ENCODE results near the gene KCNRG. TPM values are rescaled to one million over a fixed set of nuclear protein-coding genes. Genes with fewer than 3 reads are reported as not detected.

Gene KCNRG
- total RNA-seq, 1 experiment from 2014 or later = 0.15 TPM

DNA sequence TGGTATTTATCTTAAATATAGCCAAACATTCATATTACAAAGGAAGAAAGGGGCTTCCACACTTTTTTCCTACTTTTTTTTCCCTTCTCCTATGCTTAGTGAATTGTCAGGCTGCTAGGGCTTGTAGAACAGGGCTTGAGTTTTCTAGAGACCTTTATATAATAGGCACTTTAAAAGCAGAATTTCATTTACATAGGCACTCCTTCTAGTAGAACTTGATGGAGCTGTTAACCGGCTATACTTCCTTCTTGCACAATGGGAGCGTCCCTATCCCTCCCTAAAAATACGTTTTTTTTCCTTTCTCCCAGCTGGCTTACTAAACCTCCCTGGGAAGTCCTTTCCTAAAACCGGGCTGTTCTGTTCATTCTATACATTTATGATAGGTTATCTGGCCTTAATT, 17.3 kb upstream of the KCNRG start:
- H3K4me3 ChIP-seq (ENCODE audit: low read length) = peak overlapping the region; percentile 95
- ChIA-PET CTCF (interaction anchor here (0.5 to 1.5 kb wide), 12 partner anchors 16 to 914 kb away, joined by 3 to 15 read pairs (median 4); partner anchors contain the start of gene SPRYD7), POLR2A (ENCODE audit: unreplicated experiment) (interaction anchor here (0.5 to 0.7 kb wide), 5 partner anchors 17 to 945 kb away, joined by 3 to 6 read pairs (median 4); no protein-coding TSS in a partner anchor)
- H3K36me3 ChIP-seq (ENCODE audit: low read depth, low read length) = peaks cover 5% of the 10 kb centered on the region; the same call in 1 of the 2 replicates
- H3K4me2 ChIP-seq (ENCODE audit: low read length) = peak overlapping the region; percentile 89
- H4K20me1 ChIP-seq (ENCODE audit: low read length) = peaks cover 8% of the 10 kb centered on the region
- no peaks in the 10 kb centered on the region for H3K27me3 ChIP-seq (ENCODE audit: low read length)
- H3K9me3 ChIP-seq (ENCODE audit: low read length) = no peaks in the 10 kb centered on the region
- no peak overlapping the region for H2AFZ ChIP-seq (ENCODE audit: low read length)
- no TSS peak for BruUV-seq (replicated peaks)
- no peaks in the 10 kb centered on the region for H3K9me2 ChIP-seq (replicated peaks; ENCODE audit: low read length)
- H3K27ac ChIP-seq (ENCODE audit: low read length) = 0 out of 2 replicates have a peak overlapping the region, but pooled peaks have one; percentile 89
- H3K9ac ChIP-seq (ENCODE audit: low read length) = peak overlapping the region; percentile 97
- TF ChIP-seq EZH2 (IDR thresholded peaks at IDR 0.05; ENCODE audit: low read length, unreplicated experiment) (no peak), EZH2phosphoT487 (IDR thresholded peaks at IDR 0.05; ENCODE audit: borderline replicate concordance, low read length) (no peak)
- TF ChIP-seq, protein P1, sequence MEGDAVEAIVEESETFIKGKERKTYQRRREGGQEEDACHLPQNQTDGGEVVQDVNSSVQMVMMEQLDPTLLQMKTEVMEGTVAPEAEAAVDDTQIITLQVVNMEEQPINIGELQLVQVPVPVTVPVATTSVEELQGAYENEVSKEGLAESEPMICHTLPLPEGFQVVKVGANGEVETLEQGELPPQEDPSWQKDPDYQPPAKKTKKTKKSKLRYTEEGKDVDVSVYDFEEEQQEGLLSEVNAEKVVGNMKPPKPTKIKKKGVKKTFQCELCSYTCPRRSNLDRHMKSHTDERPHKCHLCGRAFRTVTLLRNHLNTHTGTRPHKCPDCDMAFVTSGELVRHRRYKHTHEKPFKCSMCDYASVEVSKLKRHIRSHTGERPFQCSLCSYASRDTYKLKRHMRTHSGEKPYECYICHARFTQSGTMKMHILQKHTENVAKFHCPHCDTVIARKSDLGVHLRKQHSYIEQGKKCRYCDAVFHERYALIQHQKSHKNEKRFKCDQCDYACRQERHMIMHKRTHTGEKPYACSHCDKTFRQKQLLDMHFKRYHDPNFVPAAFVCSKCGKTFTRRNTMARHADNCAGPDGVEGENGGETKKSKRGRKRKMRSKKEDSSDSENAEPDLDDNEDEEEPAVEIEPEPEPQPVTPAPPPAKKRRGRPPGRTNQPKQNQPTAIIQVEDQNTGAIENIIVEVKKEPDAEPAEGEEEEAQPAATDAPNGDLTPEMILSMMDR (conservative IDR thresholded peaks at IDR 0.05; ENCODE audit: low read depth, low read length) = no peak
- H3K79me2 ChIP-seq (ENCODE audit: low read length) = peaks cover 37% of the 10 kb centered on the region
- no peaks in the 10 kb centered on the region for H3F3A ChIP-seq (ENCODE audit: low read length, unreplicated experiment)
- intact Hi-C loops (cut with micrococcal nuclease) = loop anchor here (1.0 to 5.0 kb wide), 3 partner anchors 84 to 914 kb away; no protein-coding TSS in a partner anchor
- DNase-seq (peak; percentile 18), ATAC-seq (no peak)
- peaks cover 23% of the 10 kb centered on the region for H3K4me1 ChIP-seq (ENCODE audit: insufficient read depth, low read length)

DNA sequence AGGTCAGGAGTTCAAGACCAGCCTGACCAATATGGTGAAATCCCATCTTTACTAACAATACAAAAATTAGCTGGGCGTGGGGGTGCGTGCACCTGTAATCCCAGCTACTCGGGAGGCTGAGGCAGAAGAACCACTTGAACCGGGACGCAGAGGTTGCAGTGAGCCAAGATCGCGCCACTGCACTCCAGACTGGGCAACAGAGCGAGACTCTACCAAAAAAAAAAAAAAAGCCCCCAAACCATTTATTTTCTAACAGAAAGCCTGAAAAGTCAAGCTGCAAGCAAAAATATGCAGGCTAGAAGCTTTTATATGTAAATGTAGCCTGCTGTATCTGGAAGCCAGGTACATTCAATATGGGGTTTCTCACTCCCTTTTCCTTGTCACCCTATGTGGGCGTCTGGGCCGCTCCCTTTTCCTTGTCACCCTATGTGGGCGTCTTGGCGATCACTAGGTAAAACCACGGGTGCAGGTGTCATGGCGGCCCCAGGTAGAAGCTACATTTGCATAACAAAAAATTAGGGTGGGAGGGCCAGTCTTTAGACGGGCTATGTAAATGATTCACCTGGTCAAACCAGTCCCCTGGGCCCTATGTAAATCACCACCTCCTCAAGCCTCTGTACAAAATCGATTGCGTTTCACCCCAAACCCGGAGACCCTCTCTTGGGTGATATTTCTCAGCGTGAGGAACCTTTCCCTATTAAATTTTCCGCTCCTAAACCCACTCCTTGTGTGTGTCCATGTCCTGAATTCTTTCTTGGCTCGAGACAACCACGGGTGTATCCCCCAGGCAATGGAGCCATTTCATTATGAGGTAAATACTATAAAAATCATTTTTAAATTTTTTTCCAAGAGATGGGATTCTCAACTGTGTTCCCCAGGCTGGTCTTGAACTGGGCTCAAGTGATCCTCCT, 16.3 kb upstream of the KCNRG start:
- Histone ChIP-seq H4K20me1 (ENCODE audit: low read length) (peaks cover 8% of the 10 kb centered on the region), H3F3A (ENCODE audit: low read length, unreplicated experiment) (no peaks in the 10 kb centered on the region), H2AFZ (ENCODE audit: low read length) (no peak overlapping the region), H3K4me1 (ENCODE audit: insufficient read depth, low read length) (peaks cover 23% of the 10 kb centered on the region), H3K9ac (ENCODE audit: low read length) (no peak overlapping the region), H3K9me2 (replicated peaks; ENCODE audit: low read length) (no peaks in the 10 kb centered on the region), H3K27me3 (ENCODE audit: low read length) (no peaks in the 10 kb centered on the region), H3K27ac (ENCODE audit: low read length) (no peak overlapping the region), H3K9me3 (ENCODE audit: low read length) (no peaks in the 10 kb centered on the region), H3K4me3 (ENCODE audit: low read length) (peak overlapping the region; percentile 95), H3K79me2 (ENCODE audit: low read length) (peaks cover 46% of the 10 kb centered on the region), H3K4me2 (ENCODE audit: low read length) (peak overlapping the region; percentile 89), H3K36me3 (ENCODE audit: low read depth, low read length) (peaks cover 8% of the 10 kb centered on the region; the same call in 1 of the 2 replicates)
- no TSS peak for BruUV-seq (replicated peaks)
- no peak for TF ChIP-seq EZH2 (IDR thresholded peaks at IDR 0.05; ENCODE audit: low read length, unreplicated experiment)
- TF ChIP-seq, protein P1 (conservative IDR thresholded peaks at IDR 0.05; ENCODE audit: low read depth, low read length) = no peak
- no peak for TF ChIP-seq EZH2phosphoT487 (IDR thresholded peaks at IDR 0.05; ENCODE audit: borderline replicate concordance, low read length)
- intact Hi-C loops (cut with micrococcal nuclease) = loop anchor here (5.0 kb wide), 2 partner anchors 803 to 913 kb away; no protein-coding TSS in a partner anchor
- ATAC-seq = no peak
- no peak for DNase-seq
- POLR2A ChIA-PET (ENCODE audit: unreplicated experiment) = interaction anchor here (0.8 kb wide), 1 partner anchor 151 kb away, joined by 3 read pairs; no protein-coding TSS in a partner anchor
- CTCF ChIA-PET = interaction anchor here (0.6 kb wide), 1 partner anchor 24 kb away, joined by 7 read pairs; no protein-coding TSS in a partner anchor

Data from PC-3 (cell line).